Lower lobe of right lung (tissue), 2 donors: ENCODE results near the gene PALD1. TPM values are rescaled to one million over a fixed set of nuclear protein-coding genes. Genes with fewer than 3 reads are reported as not detected.

Experiments used
- ATAC-seq, 2 donors: fragments of 200-7000 bp; cut with Tn5 transposase; one replicate each; pipeline ENCODE4 v1.9.1; 2020 to 2022; ENCODE audit warnings: mild to moderate bottlenecking in 2 of 2, moderate library complexity in 2 of 2
- DNase-seq: peaks from one replicate; pipeline ENCODE4 v3.0.0-alpha.2; 2020
- H3K27ac ChIP-seq: fragments of 200-600 bp; one replicate; pipeline ENCODE4 v1.8.0; 2022
- H3K27me3 ChIP-seq: fragments of 200-600 bp; one replicate; pipeline ENCODE4 v1.8.0; 2022; ENCODE audit warnings: low read depth
- H3K36me3 ChIP-seq: fragments of 200-600 bp; one replicate; pipeline ENCODE4 v1.8.0; 2022; ENCODE audit warnings: mild to moderate bottlenecking
- H3K4me1 ChIP-seq: fragments of 200-600 bp; one replicate; pipeline ENCODE4 v1.8.0; 2022
- H3K4me3 ChIP-seq: fragments of 200-600 bp; one replicate; pipeline ENCODE4 v1.8.0; 2022; ENCODE audit warnings: mild to moderate bottlenecking
- H3K9me3 ChIP-seq: fragments of 200-600 bp; one replicate; pipeline ENCODE4 v1.8.0; 2022
- intact Hi-C: fragments of 100-400 bp; cut with DNase I; formaldehyde crosslinking; loops from one replicate; pipeline ENCODE4 v1.11.0; 2022
- total RNA-seq: library from RNA; stranded (reverse); fragmentation: NEBNext Ultra II Directional; extraction: Animal tissue kit (Norgen Biotek cat#: 25700); gene quantifications from one replicate; pipeline ENCODE4 v1.2.1, GENCODE V29; 2021
- TF ChIP-seq, protein P1 (sequence below): fragments of 200-600 bp; IDR thresholded peaks from one replicate; pipeline ENCODE4 v1.8.0; 2022; ENCODE audit warnings: antibody characterized with exemption, mild to moderate bottlenecking
- donor health status: DM: no; HTN: yes; CAD: no; lungs with severe emphysema.

Gene PALD1
- total RNA-seq, 1 donor from 2014 or later, result 16.0 TPM

DNA sequence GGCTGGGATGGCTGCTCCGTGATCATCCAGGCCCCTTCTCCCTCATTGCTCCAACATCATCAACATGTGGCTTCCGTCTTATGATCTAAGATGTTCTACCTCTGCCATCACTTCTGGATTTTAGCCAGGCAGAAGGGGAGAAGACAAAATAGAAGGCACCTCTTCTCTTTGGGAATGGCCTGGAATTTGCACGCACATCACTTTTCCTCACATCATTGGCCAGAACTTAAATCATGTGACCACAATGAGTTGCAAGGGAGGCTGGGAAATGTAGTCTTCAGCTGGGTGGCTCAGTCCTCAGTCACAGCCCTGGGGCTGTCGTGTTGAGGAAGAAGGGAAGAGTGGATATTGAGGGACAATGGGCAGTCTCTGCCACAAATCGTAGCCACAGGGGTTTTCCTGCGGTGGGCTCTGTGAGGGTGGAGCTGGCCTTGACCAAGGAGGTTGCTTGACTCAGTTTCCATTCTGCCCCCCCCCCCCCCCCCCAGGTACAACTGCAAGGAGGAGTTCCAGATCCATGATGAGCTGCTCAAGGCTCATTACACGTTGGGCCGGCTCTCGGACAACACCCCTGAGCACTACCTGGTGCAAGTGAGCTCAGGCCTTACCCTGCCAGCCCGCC lies 50.3 kb downstream of the PALD1 start:
- Histone ChIP-seq H3K4me3 (no peak overlapping the region), H3K9me3 (no peaks in the 10 kb centered on the region), H3K4me1 (peaks cover 4% of the 10 kb centered on the region), H3K27me3 (no peaks in the 10 kb centered on the region), H3K36me3 (peaks cover 21% of the 10 kb centered on the region), H3K27ac (no peak overlapping the region)
- ATAC-seq, result peak in 1 of 2 donors; percentile 31
- TF ChIP-seq, protein P1, sequence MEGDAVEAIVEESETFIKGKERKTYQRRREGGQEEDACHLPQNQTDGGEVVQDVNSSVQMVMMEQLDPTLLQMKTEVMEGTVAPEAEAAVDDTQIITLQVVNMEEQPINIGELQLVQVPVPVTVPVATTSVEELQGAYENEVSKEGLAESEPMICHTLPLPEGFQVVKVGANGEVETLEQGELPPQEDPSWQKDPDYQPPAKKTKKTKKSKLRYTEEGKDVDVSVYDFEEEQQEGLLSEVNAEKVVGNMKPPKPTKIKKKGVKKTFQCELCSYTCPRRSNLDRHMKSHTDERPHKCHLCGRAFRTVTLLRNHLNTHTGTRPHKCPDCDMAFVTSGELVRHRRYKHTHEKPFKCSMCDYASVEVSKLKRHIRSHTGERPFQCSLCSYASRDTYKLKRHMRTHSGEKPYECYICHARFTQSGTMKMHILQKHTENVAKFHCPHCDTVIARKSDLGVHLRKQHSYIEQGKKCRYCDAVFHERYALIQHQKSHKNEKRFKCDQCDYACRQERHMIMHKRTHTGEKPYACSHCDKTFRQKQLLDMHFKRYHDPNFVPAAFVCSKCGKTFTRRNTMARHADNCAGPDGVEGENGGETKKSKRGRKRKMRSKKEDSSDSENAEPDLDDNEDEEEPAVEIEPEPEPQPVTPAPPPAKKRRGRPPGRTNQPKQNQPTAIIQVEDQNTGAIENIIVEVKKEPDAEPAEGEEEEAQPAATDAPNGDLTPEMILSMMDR, result no peak
- DNase-seq, result no peak
- intact Hi-C loops, result no loop called here

GRCh38 chr10:70529848-70530247 lies 51.3 kb downstream of the PALD1 start:
- intact Hi-C loops, result no loop called here
- DNase-seq (no peak), ATAC-seq (no peak)
- Histone ChIP-seq H3K4me3 (no peak overlapping the region), H3K27me3 (no peaks in the 10 kb centered on the region), H3K9me3 (no peaks in the 10 kb centered on the region), H3K27ac (no peak overlapping the region), H3K36me3 (peaks cover 29% of the 10 kb centered on the region), H3K4me1 (no peaks in the 10 kb centered on the region)
- TF ChIP-seq, protein P1, result no peak

DNA sequence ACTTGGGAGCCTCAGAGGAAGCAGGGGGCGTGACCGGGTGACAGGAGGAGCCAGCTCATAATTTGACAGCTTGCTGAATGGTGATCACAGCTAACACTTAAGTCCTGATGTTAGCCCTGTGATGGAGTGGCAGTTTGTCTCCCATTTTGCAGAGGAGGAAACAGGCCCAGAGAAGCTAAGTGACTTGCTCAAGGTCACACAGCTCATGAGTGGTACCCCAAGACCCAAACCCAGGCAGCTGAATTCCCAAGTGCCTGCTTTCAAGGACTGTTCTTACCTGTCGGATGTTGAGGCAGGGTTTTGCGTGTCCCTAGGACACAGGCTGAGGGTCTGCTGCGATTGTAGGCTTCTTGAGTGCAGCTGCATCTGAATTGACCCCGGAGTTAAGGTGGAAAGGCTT lies 51.7 kb downstream of the PALD1 start:
- Histone ChIP-seq H3K4me3 (no peak overlapping the region), H3K27ac (no peak overlapping the region), H3K36me3 (peaks cover 32% of the 10 kb centered on the region), H3K27me3 (no peaks in the 10 kb centered on the region), H3K9me3 (no peaks in the 10 kb centered on the region), H3K4me1 (no peaks in the 10 kb centered on the region)
- DNase-seq (no peak), ATAC-seq (no peak)
- TF ChIP-seq, protein P1, result no peak
- intact Hi-C loops, result no loop called here

- DNase-seq (no peak), ATAC-seq (no peak)
- TF ChIP-seq, protein P1, result no peak
- Histone ChIP-seq H3K27me3 (no peaks in the 10 kb centered on the region), H3K27ac (no peak overlapping the region), H3K4me1 (no peaks in the 10 kb centered on the region), H3K9me3 (no peaks in the 10 kb centered on the region), H3K4me3 (no peak overlapping the region), H3K36me3 (peaks cover 27% of the 10 kb centered on the region)
- intact Hi-C loops, result no loop called here
Observed at GRCh38 chr10:70532554-70533188, 54.1 kb downstream of the PALD1 start.

GRCh38 chr10:70533189-70533558 lies 54.6 kb downstream of the PALD1 start:
- Histone ChIP-seq H3K9me3 (no peaks in the 10 kb centered on the region), H3K27me3 (no peaks in the 10 kb centered on the region), H3K4me1 (no peaks in the 10 kb centered on the region), H3K4me3 (no peak overlapping the region), H3K36me3 (peaks cover 27% of the 10 kb centered on the region), H3K27ac (no peak overlapping the region)
- TF ChIP-seq, protein P1, result no peak
- ATAC-seq, result no peak
- no peak for DNase-seq
- intact Hi-C loops, result no loop called here
